ENCODE data around the gene MNT. TPM values are rescaled to one million over a fixed set of nuclear protein-coding genes. Genes with fewer than 3 reads are reported as not detected.

The MNT gene
- polyA plus RNA-seq, 1 donor (not counting 4 experiments of a cell fraction or from before 2014, with no cell fraction given): 2.0 TPM

- H3K27me3 ChIP-seq (ENCODE audit: control insufficient read depth, extremely low read depth, insufficient read depth, low read length): no peaks in the 10 kb centered on the region
- no peaks in the 10 kb centered on the region for H3K36me3 ChIP-seq (ENCODE audit: control insufficient read depth in 2 of 2, extremely low read depth in 1 of 2, insufficient read depth in 2 of 2, low read length in 2 of 2)
- H3K4me1 ChIP-seq (ENCODE audit: control insufficient read depth, extremely low read depth, insufficient read depth, low read length): peaks cover 50% of the 10 kb centered on the region
- H3K27ac ChIP-seq (ENCODE audit: control insufficient read depth, insufficient read depth, low read length): peak overlapping the region; percentile 97
- DNase-seq (ENCODE audit: low read depth, low spot score) (no peak), FAIRE-seq (peak; percentile 98)
- H3K79me2 ChIP-seq (ENCODE audit: control insufficient read depth, insufficient read depth, low read length): no peaks in the 10 kb centered on the region
- no peaks in the 10 kb centered on the region for H3K9me3 ChIP-seq (ENCODE audit: control insufficient read depth, low read depth, low read length)
- H4K20me1 ChIP-seq (ENCODE audit: control insufficient read depth, extremely low read depth, insufficient read depth, low read length): no peaks in the 10 kb centered on the region
- no peaks in the 10 kb centered on the region for H3K9me1 ChIP-seq (ENCODE audit: control insufficient read depth, extremely low read depth, insufficient read depth, low read length)
- TF ChIP-seq CTCF (optimal IDR thresholded peaks at IDR 0.05 in 1 of 3, IDR thresholded peaks at IDR 0.05 in 1 of 3, conservative IDR thresholded peaks at IDR 0.05 in 1 of 3; ENCODE audit: extremely low read depth in 1 of 3, insufficient read depth in 2 of 3, low read length in 3 of 3): peak in 1 of 3 experiments; percentile 14
- TF ChIP-seq EZH2 (IDR thresholded peaks at IDR 0.05; ENCODE audit: low read length): no peak
- H2AFZ ChIP-seq (ENCODE audit: control insufficient read depth, low read length): peak overlapping the region; percentile 55
- H3K4me2 ChIP-seq (ENCODE audit: control insufficient read depth, extremely low read depth, insufficient read depth, low read depth, low read length): peak overlapping the region; percentile 68
- peak overlapping the region; percentile 77 for H3K9ac ChIP-seq (ENCODE audit: control insufficient read depth, extremely low read depth, insufficient read depth, low read length)
- peak overlapping the region in 1 of 3 experiments; percentile 12 for H3K4me3 ChIP-seq (ENCODE audit: control insufficient read depth in 2 of 3, extremely low read depth in 1 of 3, insufficient read depth in 2 of 3, low read depth in 1 of 3, low read length in 3 of 3)
- dilution Hi-C loops (cut with MboI; ENCODE audit: extremely low pct_ligation_motif_present, low sequenced_read_pairs): no loop called here
Observed at GRCh38 chr17:2406903-2407790, 6.3 kb upstream of the MNT start.

GRCh38 chr17:2406271-2406902 is 5.5 kb upstream of the MNT start:
- dilution Hi-C loops (cut with MboI; ENCODE audit: extremely low pct_ligation_motif_present, low sequenced_read_pairs): no loop called here
- FAIRE-seq (no peak), DNase-seq (ENCODE audit: low read depth, low spot score) (no peak)
- Histone ChIP-seq H2AFZ (ENCODE audit: control insufficient read depth, low read length) (no peak overlapping the region), H3K4me1 (ENCODE audit: control insufficient read depth, extremely low read depth, insufficient read depth, low read length) (peaks cover 50% of the 10 kb centered on the region), H3K4me2 (ENCODE audit: control insufficient read depth, extremely low read depth, insufficient read depth, low read depth, low read length) (peak overlapping the region; percentile 68), H3K27me3 (ENCODE audit: control insufficient read depth, extremely low read depth, insufficient read depth, low read length) (no peaks in the 10 kb centered on the region), H3K9me1 (ENCODE audit: control insufficient read depth, extremely low read depth, insufficient read depth, low read length) (no peaks in the 10 kb centered on the region), H3K36me3 (ENCODE audit: control insufficient read depth in 2 of 2, extremely low read depth in 1 of 2, insufficient read depth in 2 of 2, low read length in 2 of 2) (no peaks in the 10 kb centered on the region), H3K9ac (ENCODE audit: control insufficient read depth, extremely low read depth, insufficient read depth, low read length) (peak overlapping the region; percentile 77), H4K20me1 (ENCODE audit: control insufficient read depth, extremely low read depth, insufficient read depth, low read length) (no peaks in the 10 kb centered on the region), H3K4me3 (ENCODE audit: control insufficient read depth in 2 of 3, extremely low read depth in 1 of 3, insufficient read depth in 2 of 3, low read depth in 1 of 3, low read length in 3 of 3) (peak overlapping the region in 1 of 3 experiments; percentile 12), H3K9me3 (ENCODE audit: control insufficient read depth, low read depth, low read length) (no peaks in the 10 kb centered on the region), H3K79me2 (ENCODE audit: control insufficient read depth, insufficient read depth, low read length) (no peaks in the 10 kb centered on the region), H3K27ac (ENCODE audit: control insufficient read depth, insufficient read depth, low read length) (peak overlapping the region; percentile 97)
- TF ChIP-seq CTCF (optimal IDR thresholded peaks at IDR 0.05 in 1 of 3, IDR thresholded peaks at IDR 0.05 in 1 of 3, conservative IDR thresholded peaks at IDR 0.05 in 1 of 3; ENCODE audit: extremely low read depth in 1 of 3, insufficient read depth in 2 of 3, low read length in 3 of 3) (no peak), EZH2 (IDR thresholded peaks at IDR 0.05; ENCODE audit: low read length) (no peak)

All from keratinocyte (primary cell).